ENCODE measurements around the gene CABP2. TPM values are rescaled to one million over a fixed set of nuclear protein-coding genes. Genes with fewer than 3 reads are reported as not detected.

The CABP2 gene
- total and polyA plus RNA-seq, 7 experiments from 2014 or later = not detected

- Histone ChIP-seq H3K36me3 (ENCODE audit: control insufficient read depth in 2 of 3, insufficient read depth in 3 of 3, low read length in 3 of 3) (no peaks in the 10 kb centered on the region), H3K9me3 (ENCODE audit: control insufficient read depth in 2 of 3, low read length in 3 of 3) (peaks cover 0 to 8% (median 0%) of the 10 kb centered on the region in 3 experiments), H3K4me1 (ENCODE audit: control insufficient read depth in 2 of 2, insufficient read depth in 2 of 2, low read length in 2 of 2) (no peaks in the 10 kb centered on the region), H3K27me3 (ENCODE audit: control insufficient read depth in 2 of 2, insufficient read depth in 2 of 2, low read length in 2 of 2) (no peaks in the 10 kb centered on the region), H3K27ac (ENCODE audit: low read depth, low read length) (no peak overlapping the region), H3K4me3 (ENCODE audit: low read length) (no peak overlapping the region)
- ChIA-PET CTCF (interaction anchor here (0.7 kb wide), 1 partner anchor 98 kb away, joined by 3 read pairs; no protein-coding TSS in a partner anchor), POLR2A (no interaction called here)
- peaks cover 0 to 29% (median 8%) of the 10 kb centered on the region in 11 donors for H3K9me3 Mint-ChIP-seq
- H3K27me3 Mint-ChIP-seq = peaks cover 0 to 9% (median 4%) of the 10 kb centered on the region in 5 donors
- H3K4me3 Mint-ChIP-seq = no peak overlapping the region
- intact Hi-C loops (cut with micrococcal nuclease) = no loop called here
- no peak for DNase-seq
- peaks cover 0 to 5% (median 3%) of the 10 kb centered on the region in 5 donors for H3K36me3 Mint-ChIP-seq
- H3K27ac Mint-ChIP-seq = no peak overlapping the region
- no peak for ATAC-seq
- H3K4me1 Mint-ChIP-seq = no peaks in the 10 kb centered on the region
Observed at GRCh38 chr11:67532889-67533288, 9.6 kb upstream of the CABP2 start.

- Histone ChIP-seq H3K9me3 (ENCODE audit: control insufficient read depth in 2 of 3, low read length in 3 of 3) (peaks cover 0 to 8% (median 0%) of the 10 kb centered on the region in 3 experiments), H3K27me3 (ENCODE audit: control insufficient read depth in 2 of 2, insufficient read depth in 2 of 2, low read length in 2 of 2) (no peaks in the 10 kb centered on the region), H3K27ac (ENCODE audit: low read depth, low read length) (no peak overlapping the region), H3K4me1 (ENCODE audit: control insufficient read depth in 2 of 2, insufficient read depth in 2 of 2, low read length in 2 of 2) (no peaks in the 10 kb centered on the region), H3K4me3 (ENCODE audit: low read length) (no peak overlapping the region), H3K36me3 (ENCODE audit: control insufficient read depth in 2 of 3, insufficient read depth in 3 of 3, low read length in 3 of 3) (no peaks in the 10 kb centered on the region)
- Mint-ChIP-seq H3K27me3 (peaks cover 0 to 12% (median 9%) of the 10 kb centered on the region in 5 donors), H3K9me3 (peaks cover 0 to 21% (median 10%) of the 10 kb centered on the region in 11 donors), H3K36me3 (peaks cover 0 to 5% (median 3%) of the 10 kb centered on the region in 5 donors), H3K27ac (no peak overlapping the region), H3K4me3 (no peak overlapping the region), H3K4me1 (no peaks in the 10 kb centered on the region)
- DNase-seq (no peak), ATAC-seq (no peak)
- intact Hi-C loops (cut with micrococcal nuclease) = no loop called here
- ChIA-PET CTCF (interaction anchor here (1.0 kb wide), 1 partner anchor 1012 kb away, joined by 3 read pairs; no protein-coding TSS in a partner anchor), POLR2A (no interaction called here)
Observed at GRCh38 chr11:67530282-67530592, 7.0 kb upstream of the CABP2 start.

GRCh38 chr11:67528376-67528775 lies 5.1 kb upstream of the CABP2 start:
- Mint-ChIP-seq H3K27ac (no peak overlapping the region), H3K4me3 (no peak overlapping the region), H3K27me3 (peaks cover 0 to 11% (median 5%) of the 10 kb centered on the region in 5 donors), H3K4me1 (peaks cover 0 to 2% (median 0%) of the 10 kb centered on the region in 7 donors), H3K9me3 (peaks cover 0 to 7% (median 3%) of the 10 kb centered on the region in 11 donors), H3K36me3 (peaks cover 0 to 1% (median 0%) of the 10 kb centered on the region in 5 donors)
- no peaks in the 10 kb centered on the region for H3K27me3 ChIP-seq (ENCODE audit: control insufficient read depth in 2 of 2, insufficient read depth in 2 of 2, low read length in 2 of 2)
- ChIA-PET CTCF (no interaction called here), POLR2A (no interaction called here)
- H3K9me3 ChIP-seq (ENCODE audit: control insufficient read depth in 2 of 3, low read length in 3 of 3) = peaks cover 0 to 2% (median 0%) of the 10 kb centered on the region in 3 experiments
- no peak overlapping the region for H3K4me3 ChIP-seq (ENCODE audit: low read length)
- no peaks in the 10 kb centered on the region for H3K36me3 ChIP-seq (ENCODE audit: control insufficient read depth in 2 of 3, insufficient read depth in 3 of 3, low read length in 3 of 3)
- no peak overlapping the region for H3K27ac ChIP-seq (ENCODE audit: low read depth, low read length)
- no peaks in the 10 kb centered on the region for H3K4me1 ChIP-seq (ENCODE audit: control insufficient read depth in 2 of 2, insufficient read depth in 2 of 2, low read length in 2 of 2)
- DNase-seq = no peak
- intact Hi-C loops (cut with micrococcal nuclease) = no loop called here
- no peak for ATAC-seq

- DNase-seq (no peak), ATAC-seq (no peak)
- peak overlapping the region in 1 of 9 donors; percentile 36 for H3K27ac Mint-ChIP-seq
- H3K9me3 Mint-ChIP-seq = peaks cover 0 to 6% (median 0%) of the 10 kb centered on the region in 11 donors
- intact Hi-C loops (cut with micrococcal nuclease) = no loop called here
- ChIA-PET POLR2A (no interaction called here), CTCF (no interaction called here)
- H3K4me3 Mint-ChIP-seq = no peak overlapping the region
- H3K36me3 ChIP-seq (ENCODE audit: control insufficient read depth in 2 of 3, insufficient read depth in 3 of 3, low read length in 3 of 3) = no peaks in the 10 kb centered on the region
- peaks cover 0 to 11% (median 5%) of the 10 kb centered on the region in 5 donors for H3K27me3 Mint-ChIP-seq
- H3K9me3 ChIP-seq (ENCODE audit: control insufficient read depth in 2 of 3, low read length in 3 of 3) = no peaks in the 10 kb centered on the region
- no peak overlapping the region for H3K4me3 ChIP-seq (ENCODE audit: low read length)
- no peaks in the 10 kb centered on the region for H3K36me3 Mint-ChIP-seq
- no peaks in the 10 kb centered on the region for H3K4me1 ChIP-seq (ENCODE audit: control insufficient read depth in 2 of 2, insufficient read depth in 2 of 2, low read length in 2 of 2)
- peaks cover 0 to 2% (median 0%) of the 10 kb centered on the region in 7 donors for H3K4me1 Mint-ChIP-seq
- no peaks in the 10 kb centered on the region for H3K27me3 ChIP-seq (ENCODE audit: control insufficient read depth in 2 of 2, insufficient read depth in 2 of 2, low read length in 2 of 2)
- no peak overlapping the region for H3K27ac ChIP-seq (ENCODE audit: low read depth, low read length)
Observed at GRCh38 chr11:67525275-67525976, 2.2 kb upstream of the CABP2 start.

- ChIA-PET CTCF (no interaction called here), POLR2A (no interaction called here)
- no peak for ATAC-seq
Observed at GRCh38 chr11:67524480-67524808, 1.2 kb upstream of the CABP2 start.

GRCh38 chr11:67523556-67524479 lies 572 bp upstream of the CABP2 start:
- Histone ChIP-seq H3K27ac (ENCODE audit: low read depth, low read length) (no peak overlapping the region), H3K4me1 (ENCODE audit: control insufficient read depth in 2 of 2, insufficient read depth in 2 of 2, low read length in 2 of 2) (no peaks in the 10 kb centered on the region), H3K27me3 (ENCODE audit: control insufficient read depth in 2 of 2, insufficient read depth in 2 of 2, low read length in 2 of 2) (no peaks in the 10 kb centered on the region), H3K9me3 (ENCODE audit: control insufficient read depth in 2 of 3, low read length in 3 of 3) (no peaks in the 10 kb centered on the region), H3K4me3 (ENCODE audit: low read length) (no peak overlapping the region), H3K36me3 (ENCODE audit: control insufficient read depth in 2 of 3, insufficient read depth in 3 of 3, low read length in 3 of 3) (no peaks in the 10 kb centered on the region)
- ChIA-PET CTCF (no interaction called here), POLR2A (no interaction called here)
- Mint-ChIP-seq H3K27me3 (peaks cover 0 to 11% (median 5%) of the 10 kb centered on the region in 5 donors), H3K4me1 (peaks cover 0 to 2% (median 0%) of the 10 kb centered on the region in 7 donors), H3K9me3 (peaks cover 0 to 6% (median 0%) of the 10 kb centered on the region in 11 donors), H3K36me3 (no peaks in the 10 kb centered on the region), H3K27ac (no peak overlapping the region), H3K4me3 (no peak overlapping the region)
- DNase-seq (no peak), ATAC-seq (no peak)
- intact Hi-C loops (cut with micrococcal nuclease) = no loop called here

More at GRCh38 chr11:67524480-67524808, 1.2 kb upstream of the CABP2 start:
- Histone ChIP-seq H3K27ac (ENCODE audit: low read depth, low read length) (no peak overlapping the region), H3K36me3 (ENCODE audit: control insufficient read depth in 2 of 3, insufficient read depth in 3 of 3, low read length in 3 of 3) (no peaks in the 10 kb centered on the region), H3K27me3 (ENCODE audit: control insufficient read depth in 2 of 2, insufficient read depth in 2 of 2, low read length in 2 of 2) (no peaks in the 10 kb centered on the region), H3K9me3 (ENCODE audit: control insufficient read depth in 2 of 3, low read length in 3 of 3) (no peaks in the 10 kb centered on the region), H3K4me3 (ENCODE audit: low read length) (no peak overlapping the region), H3K4me1 (ENCODE audit: control insufficient read depth in 2 of 2, insufficient read depth in 2 of 2, low read length in 2 of 2) (no peaks in the 10 kb centered on the region)
- Mint-ChIP-seq H3K4me3 (no peak overlapping the region), H3K36me3 (no peaks in the 10 kb centered on the region), H3K9me3 (peaks cover 0 to 6% (median 0%) of the 10 kb centered on the region in 11 donors), H3K4me1 (peaks cover 0 to 2% (median 0%) of the 10 kb centered on the region in 7 donors), H3K27me3 (peaks cover 0 to 11% (median 5%) of the 10 kb centered on the region in 5 donors), H3K27ac (no peak overlapping the region)
- DNase-seq = no peak
- intact Hi-C loops (cut with micrococcal nuclease) = no loop called here

Measured in naive thymus-derived CD4-positive, alpha-beta T cell (primary cell).